Left lobe of liver (tissue), 2 donors: ENCODE measurements around the gene RFFL. TPM values are rescaled to one million over a fixed set of nuclear protein-coding genes. Genes with fewer than 3 reads are reported as not detected.
"Not testable (repeated sequence)": the region's sequence is repeated elsewhere in the genome, so short reads cannot be mapped to it uniquely, and the experiment has no call there.

Experiments used
- ATAC-seq: fragments of 200-7000 bp; cut with Tn5 transposase; one replicate; pipeline ENCODE4 v1.9.1; 2020; ENCODE audit warnings: mild to moderate bottlenecking, moderate library complexity
- DNase-seq: peaks from one replicate; pipeline ENCODE4 v3.0.0-alpha.2; 2020; ENCODE audit warnings: low spot score
- total RNA-seq: library from RNA; stranded (reverse); gene quantifications from one replicate; pipeline ENCODE4 v1.2.1, GENCODE V29; 2021
- donor health status: DM: no; HTN: no; CAD: no; lungs with moderate emphysema.
- donor health status: DM: no; HTN: yes; CAD: no.

RFFL gene
- total RNA-seq: 36.5 TPM

- DNase-seq (peak; percentile 93), ATAC-seq (peak; percentile 94)
These were observed at the start of gene RFFL for GRCh38 chr17:35063514-35064223. RFFL (minus strand) TSS chr17:35063707; CDS start chr17:35026553, 37,154 bp downstream.

GRCh38 chr17:35110791-35111190 lies 47.3 kb upstream of the RFFL start:
- not testable (repeated sequence) for DNase-seq

GRCh38 chr17:35104844-35105450 lies 41.4 kb upstream of the RFFL start:
- DNase-seq: no peak
- no peak for ATAC-seq

More at GRCh38 chr17:35110791-35111190, 47.3 kb upstream of the RFFL start:
- not testable (repeated sequence) for ATAC-seq

GRCh38 chr17:35103271-35103670 lies 39.8 kb upstream of the RFFL start:
- ATAC-seq (no peak), DNase-seq (no peak)

GRCh38 chr17:35101725-35102124 lies 38.2 kb upstream of the RFFL start:
- DNase-seq: no peak
- no peak for ATAC-seq

- ATAC-seq: no peak
- no peak for DNase-seq
These were observed 37.5 kb upstream of the RFFL start for GRCh38 chr17:35101036-35101435.

- no peak for ATAC-seq
- DNase-seq: no peak
These were observed 36.4 kb upstream of the RFFL start for GRCh38 chr17:35099908-35100307.

GRCh38 chr17:35097776-35098175 lies 34.3 kb upstream of the RFFL start:
- no peak for ATAC-seq
- no peak for DNase-seq

GRCh38 chr17:35095741-35096140 lies 32.2 kb upstream of the RFFL start:
- no peak for ATAC-seq
- DNase-seq: no peak

GRCh38 chr17:35094902-35095301 lies 31.4 kb upstream of the RFFL start:
- no peak for DNase-seq
- ATAC-seq: no peak

- not testable (repeated sequence) for ATAC-seq, DNase-seq
These were observed 27.2 kb upstream of the RFFL start for GRCh38 chr17:35090707-35091106.

- peak; percentile 50 for DNase-seq
- ATAC-seq: peak; percentile 4
These were observed 26.2 kb upstream of the RFFL start for GRCh38 chr17:35089586-35090296.

GRCh38 chr17:35088881-35089585 lies 25.5 kb upstream of the RFFL start:
- peak; percentile 92 for ATAC-seq
- peak; percentile 89 for DNase-seq

GRCh38 chr17:35088356-35088880 lies 24.9 kb upstream of the RFFL start:
- peak; percentile 60 for ATAC-seq
- peak; percentile 67 for DNase-seq

GRCh38 chr17:35087731-35088355 lies 24.3 kb upstream of the RFFL start:
- peak; percentile 31 for ATAC-seq
- peak; percentile 70 for DNase-seq

- no peak for ATAC-seq
- no peak for DNase-seq
These were observed 23.5 kb upstream of the RFFL start for GRCh38 chr17:35086931-35087573.

GRCh38 chr17:35086164-35086563 lies 22.7 kb upstream of the RFFL start:
- ATAC-seq (no peak), DNase-seq (no peak)

GRCh38 chr17:35084987-35085386 lies 21.5 kb upstream of the RFFL start:
- DNase-seq: no peak
- no peak for ATAC-seq

GRCh38 chr17:35083071-35083470 lies 19.6 kb upstream of the RFFL start:
- no peak for ATAC-seq
- no peak for DNase-seq

GRCh38 chr17:35082073-35082657 lies 18.7 kb upstream of the RFFL start:
- DNase-seq: no peak
- no peak for ATAC-seq
